Loucy (cell line): Measurements from ENCODE around the gene CATSPER1.

Source experiments
- H2AFZ ChIP-seq: fragments of 200-600 bp; sonication (generic); 2 replicates; pipeline ENCODE4 v1.6.0; 2016; ENCODE audit warnings: antibody characterized with exemption, mild to moderate bottlenecking, low read length, moderate library complexity
- H3F3A ChIP-seq: fragments of 200-600 bp; 2 replicates; pipeline ENCODE4 v1.6.0; 2016; ENCODE audit warnings: antibody characterized with exemption, low read depth, mild to moderate bottlenecking
- H3K27me3 ChIP-seq: fragments of 200-600 bp; sonication (generic); 2 replicates; pipeline ENCODE4 v1.6.1; 2014; ENCODE audit warnings: low read length, mild to moderate bottlenecking; ENCODE audit not compliant: insufficient read depth, poor library complexity, severe bottlenecking
- H3K36me3 ChIP-seq: fragments of 200-600 bp; sonication (generic); 2 replicates; pipeline ENCODE4 v1.6.1; 2016; ENCODE audit warnings: low read length; ENCODE audit not compliant: insufficient read depth
- H3K4me1 ChIP-seq: fragments of 200-600 bp; sonication (generic); 2 replicates; pipeline ENCODE4 v1.5.1; 2014; ENCODE audit warnings: low read length, mild to moderate bottlenecking; ENCODE audit not compliant: insufficient read depth, poor library complexity, severe bottlenecking
- H3K4me2 ChIP-seq: fragments of 200-600 bp; sonication (generic); 2 replicates; pipeline ENCODE4 v1.6.0; 2014; ENCODE audit warnings: antibody characterized with exemption, low read length, low read depth, mild to moderate bottlenecking; ENCODE audit not compliant: poor library complexity, severe bottlenecking
- H3K4me3 ChIP-seq: fragments of 200-600 bp; sonication (generic); 2 replicates; pipeline ENCODE4 v1.5.1; 2014; ENCODE audit warnings: low read length, mild to moderate bottlenecking, mixed read lengths; ENCODE audit not compliant: poor library complexity, severe bottlenecking
- H3K79me2 ChIP-seq: fragments of 200-600 bp; sonication (generic); 2 replicates; pipeline ENCODE4 v1.6.1; 2014; ENCODE audit warnings: low read length; ENCODE audit not compliant: insufficient read depth
- H3K9ac ChIP-seq: fragments of 200-600 bp; sonication (generic); 2 replicates; pipeline ENCODE4 v1.6.0; 2014; ENCODE audit warnings: mild to moderate bottlenecking, low read depth, low read length, moderate library complexity; ENCODE audit not compliant: poor library complexity, severe bottlenecking
- H3K9me2 ChIP-seq: fragments of 200-600 bp; sonication (generic); replicated peaks from 2 replicates; pipeline ENCODE4 v1.6.1; 2016; ENCODE audit warnings: low read depth, low read length, mixed read lengths
- H3K9me3 ChIP-seq: fragments of 200-600 bp; sonication (generic); 2 replicates; pipeline ENCODE4 v1.6.1; 2014; ENCODE audit warnings: mild to moderate bottlenecking, antibody characterized with exemption, low read length, low read depth; ENCODE audit not compliant: insufficient read depth
- H4K20me1 ChIP-seq: fragments of 200-600 bp; sonication (generic); 2 replicates; pipeline ENCODE4 v1.6.0; 2014; ENCODE audit warnings: antibody characterized with exemption, low read length, mild to moderate bottlenecking; ENCODE audit not compliant: insufficient read depth, poor library complexity, severe bottlenecking
- EZH2phosphoT487 ChIP-seq: fragments of 200-600 bp; IDR thresholded peaks from 2 replicates; pipeline ENCODE4 v1.6.1; 2018; ENCODE audit warnings: antibody characterized with exemption, mild to moderate bottlenecking, moderate library complexity, borderline replicate concordance
- TF ChIP-seq, protein P1 (sequence below): fragments of 200-600 bp; sonication (generic); conservative IDR thresholded peaks from 2 replicates; pipeline ENCODE4 v1.5.1; 2014; ENCODE audit warnings: mild to moderate bottlenecking, antibody characterized with exemption, low read length

The CATSPER1 gene

DNA sequence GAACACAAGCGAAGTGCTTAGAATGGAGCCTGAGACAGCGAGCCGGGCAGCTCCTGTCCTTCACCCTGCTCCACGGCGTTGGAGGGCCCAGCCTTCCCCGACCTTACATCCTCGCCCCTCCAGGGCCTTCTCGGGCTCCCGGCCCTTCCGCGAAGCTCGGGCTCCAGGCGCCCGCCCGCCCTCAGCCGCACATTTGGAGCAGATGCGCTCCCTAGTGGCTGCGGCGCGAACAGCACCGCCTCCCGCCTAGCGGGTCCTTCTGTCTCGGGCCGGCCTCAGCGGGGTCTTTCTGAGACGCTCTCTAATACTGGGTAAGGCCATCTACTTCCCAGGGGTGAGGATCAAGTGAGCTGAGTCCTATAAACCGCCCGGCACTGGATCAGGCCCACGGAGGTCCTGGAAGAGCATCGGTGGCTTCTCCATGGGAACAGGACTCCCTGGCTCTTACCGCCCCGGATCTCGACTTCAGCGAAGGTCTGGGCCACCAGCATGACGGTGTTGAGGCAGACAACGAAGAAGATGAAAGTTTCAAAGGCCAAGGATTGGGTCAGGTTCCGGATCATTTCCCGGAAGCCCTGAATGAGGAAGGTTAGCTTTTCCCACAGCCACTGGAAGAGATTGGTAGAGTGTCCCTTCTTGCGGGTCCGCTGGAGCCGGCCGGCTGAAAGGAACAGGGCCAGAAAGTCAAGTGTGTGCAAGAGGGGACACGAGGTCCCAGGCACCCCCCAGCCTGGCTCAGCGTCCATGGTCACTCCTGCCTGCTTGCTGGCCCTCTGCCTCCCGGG is 3.7 kb downstream of the CATSPER1 start:
- TF ChIP-seq EZH2phosphoT487: no peak
- TF ChIP-seq, protein P1, sequence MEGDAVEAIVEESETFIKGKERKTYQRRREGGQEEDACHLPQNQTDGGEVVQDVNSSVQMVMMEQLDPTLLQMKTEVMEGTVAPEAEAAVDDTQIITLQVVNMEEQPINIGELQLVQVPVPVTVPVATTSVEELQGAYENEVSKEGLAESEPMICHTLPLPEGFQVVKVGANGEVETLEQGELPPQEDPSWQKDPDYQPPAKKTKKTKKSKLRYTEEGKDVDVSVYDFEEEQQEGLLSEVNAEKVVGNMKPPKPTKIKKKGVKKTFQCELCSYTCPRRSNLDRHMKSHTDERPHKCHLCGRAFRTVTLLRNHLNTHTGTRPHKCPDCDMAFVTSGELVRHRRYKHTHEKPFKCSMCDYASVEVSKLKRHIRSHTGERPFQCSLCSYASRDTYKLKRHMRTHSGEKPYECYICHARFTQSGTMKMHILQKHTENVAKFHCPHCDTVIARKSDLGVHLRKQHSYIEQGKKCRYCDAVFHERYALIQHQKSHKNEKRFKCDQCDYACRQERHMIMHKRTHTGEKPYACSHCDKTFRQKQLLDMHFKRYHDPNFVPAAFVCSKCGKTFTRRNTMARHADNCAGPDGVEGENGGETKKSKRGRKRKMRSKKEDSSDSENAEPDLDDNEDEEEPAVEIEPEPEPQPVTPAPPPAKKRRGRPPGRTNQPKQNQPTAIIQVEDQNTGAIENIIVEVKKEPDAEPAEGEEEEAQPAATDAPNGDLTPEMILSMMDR: peak; percentile 86
- peaks cover 20% of the 10 kb centered on the region for H3K4me1 ChIP-seq
- H3K4me2 ChIP-seq: peak overlapping the region; percentile 62
- no peaks in the 10 kb centered on the region for H3K27me3 ChIP-seq
- no peaks in the 10 kb centered on the region for H3K36me3 ChIP-seq
- no peaks in the 10 kb centered on the region for H3K79me2 ChIP-seq
- H3K9me2 ChIP-seq: no peaks in the 10 kb centered on the region
- H3K9ac ChIP-seq: peak overlapping the region; percentile 37
- no peaks in the 10 kb centered on the region for H3F3A ChIP-seq
- no peak overlapping the region for H3K4me3 ChIP-seq
- H4K20me1 ChIP-seq: no peaks in the 10 kb centered on the region
- peak overlapping the region; percentile 96 for H2AFZ ChIP-seq
- no peaks in the 10 kb centered on the region for H3K9me3 ChIP-seq

DNA sequence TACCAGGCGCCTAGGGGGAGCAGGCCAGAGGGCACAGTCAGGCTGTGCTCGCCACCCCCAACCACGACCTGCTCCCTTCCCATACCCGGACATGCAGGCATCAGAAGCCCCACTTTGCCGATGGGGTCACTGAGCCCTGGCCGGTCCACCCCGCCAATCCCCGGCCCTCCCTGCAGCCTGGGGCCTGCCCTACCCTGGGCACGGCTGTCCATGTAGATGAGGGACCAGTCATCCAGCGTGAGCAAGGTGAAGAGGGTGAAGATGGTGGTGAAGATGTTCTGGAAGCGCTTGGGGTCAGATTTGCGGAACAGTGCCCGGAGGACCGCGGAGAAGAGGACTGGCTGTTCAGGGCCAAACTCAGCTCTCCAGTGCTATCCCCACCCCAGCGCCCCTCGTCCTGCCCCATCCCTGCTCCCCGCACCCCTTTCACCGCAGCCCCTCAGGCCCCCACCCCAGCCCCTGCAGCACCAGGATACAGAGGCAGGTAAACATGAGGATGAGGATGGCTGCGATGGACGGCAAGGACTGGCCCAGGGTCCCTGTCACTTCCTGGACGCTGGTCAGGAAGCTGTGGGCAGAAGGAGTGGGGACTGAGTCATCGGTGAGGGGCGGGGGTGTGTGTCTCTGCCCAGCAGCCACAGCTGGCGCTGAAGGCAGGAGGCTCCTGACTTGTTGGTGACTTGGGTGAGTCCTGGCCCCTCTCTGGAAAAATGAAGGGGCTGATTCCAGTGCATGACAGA is 5.5 kb downstream of the CATSPER1 start:
- Histone ChIP-seq H3K9ac (peak overlapping the region; percentile 29), H3K4me3 (peak overlapping the region; percentile 47)

DNA sequence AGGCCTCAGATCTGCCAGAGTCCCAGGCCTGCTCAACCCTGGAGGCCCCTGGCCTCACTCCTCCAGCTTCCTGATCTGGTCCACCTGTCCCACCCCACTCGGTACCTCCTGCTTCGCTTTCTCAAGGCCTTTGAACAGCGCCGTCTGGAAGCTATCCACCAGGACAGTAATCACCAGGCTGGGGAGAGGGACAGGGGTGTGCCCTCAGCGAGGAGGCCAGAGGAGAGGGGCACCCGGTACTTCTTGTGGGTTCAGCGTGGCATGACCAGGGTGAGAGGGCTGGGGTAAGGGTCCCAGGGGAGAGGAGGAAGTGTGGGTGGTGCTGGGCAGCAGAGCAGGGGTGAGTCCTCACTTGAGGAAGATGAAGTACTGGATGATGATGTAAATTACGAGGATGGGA is 6.1 kb downstream of the CATSPER1 start:
- Histone ChIP-seq H3K9me2 (no peaks in the 10 kb centered on the region), H3K9me3 (no peaks in the 10 kb centered on the region), H3K27me3 (no peaks in the 10 kb centered on the region), H3K79me2 (no peaks in the 10 kb centered on the region), H2AFZ (no peak overlapping the region), H3K4me3 (peak overlapping the region; percentile 47), H3F3A (no peaks in the 10 kb centered on the region), H4K20me1 (no peaks in the 10 kb centered on the region), H3K36me3 (no peaks in the 10 kb centered on the region), H3K9ac (no peak overlapping the region), H3K4me2 (peak overlapping the region; percentile 67), H3K4me1 (peaks cover 20% of the 10 kb centered on the region)
- no peak for TF ChIP-seq EZH2phosphoT487
- TF ChIP-seq, protein P1: no peak

More for the DNA sequence above, 5.5 kb downstream of the CATSPER1 start:
- peak overlapping the region; percentile 67 for H3K4me2 ChIP-seq
- H3K9me2 ChIP-seq: no peaks in the 10 kb centered on the region
- no peaks in the 10 kb centered on the region for H3K36me3 ChIP-seq
- H3F3A ChIP-seq: no peaks in the 10 kb centered on the region
- no peak overlapping the region for H2AFZ ChIP-seq
- H3K27me3 ChIP-seq: no peaks in the 10 kb centered on the region
- H3K4me1 ChIP-seq: peaks cover 20% of the 10 kb centered on the region
- TF ChIP-seq, protein P1: no peak
- no peak for TF ChIP-seq EZH2phosphoT487
- no peaks in the 10 kb centered on the region for H3K79me2 ChIP-seq
- no peaks in the 10 kb centered on the region for H4K20me1 ChIP-seq
- no peaks in the 10 kb centered on the region for H3K9me3 ChIP-seq
